ENCODE measurements around the gene INAFM1.
"Not testable (repeated sequence)": the region's sequence is repeated elsewhere in the genome, so short reads cannot be mapped to it uniquely, and the experiment has no call there.

INAFM1 gene

DNA sequence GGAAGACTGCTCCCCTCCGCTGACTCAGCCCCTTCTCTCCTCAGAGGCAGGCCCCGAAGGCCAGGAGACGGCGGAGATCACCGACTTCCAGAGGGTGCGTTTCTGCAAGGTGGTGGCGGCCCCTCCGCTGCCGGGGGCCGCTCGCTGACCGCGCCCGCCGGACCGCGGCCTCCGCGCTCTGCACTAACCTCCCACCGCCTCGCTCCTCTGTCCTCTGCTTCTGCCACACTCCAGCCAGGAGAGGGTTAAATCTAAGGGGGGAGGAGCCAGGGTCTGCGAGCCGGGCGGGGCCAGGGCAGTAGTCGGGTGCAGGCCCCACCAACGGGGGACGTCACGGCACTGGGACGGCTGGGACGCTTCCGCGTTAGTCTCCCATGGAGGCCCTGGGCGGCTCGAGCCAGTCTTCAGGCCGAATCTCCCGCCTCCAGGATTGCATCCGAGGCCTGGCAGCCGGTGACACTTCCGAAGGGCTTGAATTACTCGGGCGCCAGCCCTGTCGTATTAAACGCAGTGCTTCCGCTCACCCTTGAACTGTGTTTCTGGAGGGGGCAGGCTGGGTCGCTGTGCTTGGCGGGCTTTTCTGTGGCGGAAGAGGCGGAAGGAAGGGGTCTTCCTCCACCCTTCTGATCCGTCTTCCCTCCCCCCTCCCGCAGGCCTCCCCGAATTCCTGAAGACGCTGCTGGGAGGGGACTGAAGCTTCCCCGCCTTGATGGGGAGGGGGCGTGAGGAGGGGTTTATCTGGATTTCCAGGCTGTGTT is 1.2 kb upstream of the INAFM1 start:
- H3K27ac ChIP-seq: peak overlapping the region; percentile 99
- TF ChIP-seq, protein P1, sequence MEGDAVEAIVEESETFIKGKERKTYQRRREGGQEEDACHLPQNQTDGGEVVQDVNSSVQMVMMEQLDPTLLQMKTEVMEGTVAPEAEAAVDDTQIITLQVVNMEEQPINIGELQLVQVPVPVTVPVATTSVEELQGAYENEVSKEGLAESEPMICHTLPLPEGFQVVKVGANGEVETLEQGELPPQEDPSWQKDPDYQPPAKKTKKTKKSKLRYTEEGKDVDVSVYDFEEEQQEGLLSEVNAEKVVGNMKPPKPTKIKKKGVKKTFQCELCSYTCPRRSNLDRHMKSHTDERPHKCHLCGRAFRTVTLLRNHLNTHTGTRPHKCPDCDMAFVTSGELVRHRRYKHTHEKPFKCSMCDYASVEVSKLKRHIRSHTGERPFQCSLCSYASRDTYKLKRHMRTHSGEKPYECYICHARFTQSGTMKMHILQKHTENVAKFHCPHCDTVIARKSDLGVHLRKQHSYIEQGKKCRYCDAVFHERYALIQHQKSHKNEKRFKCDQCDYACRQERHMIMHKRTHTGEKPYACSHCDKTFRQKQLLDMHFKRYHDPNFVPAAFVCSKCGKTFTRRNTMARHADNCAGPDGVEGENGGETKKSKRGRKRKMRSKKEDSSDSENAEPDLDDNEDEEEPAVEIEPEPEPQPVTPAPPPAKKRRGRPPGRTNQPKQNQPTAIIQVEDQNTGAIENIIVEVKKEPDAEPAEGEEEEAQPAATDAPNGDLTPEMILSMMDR (conservative IDR thresholded peaks at IDR 0.05; ENCODE audit: low read depth): no peak
- CTCF ChIA-PET: no interaction called here
- peak; percentile 85 for DNase-seq (ENCODE audit: low spot score)
- POLR2A ChIA-PET (ENCODE audit: low non-redundant PET): interaction anchor here (0.6 to 1.1 kb wide), 4 partner anchors 16 to 407 kb away, joined by 3 to 8 read pairs (median 5); partner anchors contain the start of gene CCDC9

DNA sequence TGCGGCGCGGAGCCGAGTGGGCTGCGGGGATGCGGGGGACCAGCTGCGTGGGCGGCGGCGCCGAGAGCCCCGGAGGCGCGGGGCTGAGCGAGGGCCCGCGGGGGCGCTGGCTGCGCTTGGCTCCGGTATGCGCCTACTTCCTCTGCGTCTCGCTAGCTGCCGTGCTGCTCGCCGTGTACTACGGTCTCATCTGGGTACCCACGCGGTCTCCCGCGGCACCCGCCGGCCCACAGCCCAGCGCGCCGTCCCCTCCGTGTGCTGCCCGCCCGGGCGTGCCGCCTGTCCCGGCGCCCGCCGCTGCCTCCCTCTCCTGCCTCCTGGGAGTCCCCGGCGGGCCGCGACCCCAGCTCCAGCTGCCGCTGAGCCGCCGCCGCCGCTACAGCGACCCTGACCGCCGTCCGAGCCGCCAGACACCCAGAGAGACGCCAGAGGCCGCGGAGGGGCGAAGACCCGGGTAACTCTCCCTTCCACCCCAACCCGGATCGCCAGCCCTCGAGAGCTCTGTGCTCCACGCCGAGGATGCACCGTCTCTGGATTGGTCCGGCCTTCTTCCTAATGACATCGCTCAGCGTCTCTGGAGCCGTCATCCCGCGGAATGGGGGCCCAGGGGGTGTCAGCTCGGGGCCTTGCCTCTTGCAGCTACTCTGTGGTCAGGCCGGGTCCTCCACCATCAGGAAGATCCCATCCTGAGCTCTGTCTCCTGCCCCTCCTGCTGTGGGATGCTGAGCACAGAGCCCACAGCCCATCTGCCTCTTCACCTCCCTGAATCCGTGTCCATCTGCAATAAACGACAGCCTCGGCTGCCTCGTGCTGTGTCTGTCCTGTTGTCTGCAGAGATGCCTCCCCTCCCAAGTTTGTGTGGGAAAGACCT is 441 bp downstream of the INAFM1 start:
- no peak for DNase-seq (ENCODE audit: low spot score)
- TF ChIP-seq, protein P1 (conservative IDR thresholded peaks at IDR 0.05; ENCODE audit: low read depth): no peak
- POLR2A ChIA-PET (ENCODE audit: low non-redundant PET): interaction anchor here (0.8 kb wide), 1 partner anchor 49 kb away, joined by 6 read pairs; no protein-coding TSS in a partner anchor
- H3K27ac ChIP-seq: peak overlapping the region; percentile 99
- CTCF ChIA-PET: interaction anchor here (0.6 to 2.2 kb wide), 4 partner anchors 10 to 530 kb away, joined by 3 to 11 read pairs (median 3); no protein-coding TSS in a partner anchor

DNA sequence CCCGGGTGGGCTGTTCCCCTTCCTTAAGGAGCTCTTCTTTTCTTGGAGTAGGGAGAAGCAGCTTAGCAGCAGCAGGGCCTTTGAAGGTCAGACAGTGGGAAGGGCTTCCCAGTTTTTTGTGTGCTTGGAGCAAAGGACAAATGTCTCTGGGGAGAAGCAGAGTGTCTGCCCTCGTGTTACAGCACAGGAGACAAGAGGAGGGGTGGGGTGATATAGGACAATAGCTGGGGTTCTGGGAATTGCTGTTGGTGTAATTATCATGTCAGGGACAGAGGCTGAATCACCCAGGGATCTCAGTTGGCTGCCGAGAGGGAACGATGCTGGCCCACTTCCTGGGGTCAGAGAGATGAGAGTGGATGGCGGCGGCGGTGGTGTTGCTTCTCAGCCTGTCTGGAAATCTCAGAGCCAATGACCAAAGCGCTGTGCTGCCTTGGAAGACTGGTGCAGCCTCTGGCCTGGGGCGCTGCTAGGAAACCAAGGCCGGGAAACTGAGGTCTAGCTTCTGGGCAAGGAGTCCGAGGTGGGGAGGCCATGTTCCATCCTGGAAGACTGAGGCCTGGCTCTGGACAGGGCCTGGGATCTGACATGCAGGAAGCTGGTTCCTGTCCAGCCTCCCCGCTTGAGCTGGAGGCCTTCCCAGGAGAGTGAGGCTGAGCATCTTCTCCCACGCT is 1.2 kb downstream of the INAFM1 start:
- H3K27ac ChIP-seq: peak overlapping the region; percentile 99
- ChIA-PET POLR2A (ENCODE audit: low non-redundant PET) (no interaction called here), CTCF (interaction anchor here (0.6 to 2.2 kb wide), 4 partner anchors 9 to 531 kb away, joined by 3 to 11 read pairs (median 3); no protein-coding TSS in a partner anchor)
- TF ChIP-seq, protein P1 (conservative IDR thresholded peaks at IDR 0.05; ENCODE audit: low read depth): no peak
- no peak for DNase-seq (ENCODE audit: low spot score)

DNA sequence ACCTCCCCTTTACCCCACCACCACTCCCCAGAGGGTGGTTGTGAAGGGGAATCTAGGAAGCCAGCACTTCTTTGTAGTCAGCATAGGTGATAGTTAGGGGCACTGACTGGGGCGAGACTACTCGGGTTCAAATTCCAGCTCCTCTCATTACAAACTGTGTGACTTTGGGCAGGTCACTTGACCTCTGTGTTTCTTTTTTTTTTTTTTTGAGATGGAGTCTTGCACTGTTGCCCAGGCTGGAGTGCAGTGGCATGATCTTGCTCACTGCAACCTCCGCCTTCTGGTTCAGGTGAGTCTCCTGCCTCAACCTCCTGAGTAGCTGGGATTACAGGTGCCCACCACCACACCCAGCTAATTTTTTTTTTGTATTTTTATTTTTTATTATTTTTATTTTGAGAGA is 1.8 kb downstream of the INAFM1 start:
- H3K27ac ChIP-seq: peak overlapping the region; percentile 99
- POLR2A ChIA-PET (ENCODE audit: low non-redundant PET): interaction anchor here (0.6 kb wide), 1 partner anchor 119 kb away, joined by 5 read pairs; no protein-coding TSS in a partner anchor
- CTCF ChIA-PET: interaction anchor here (0.6 to 2.2 kb wide), 2 partner anchors 8 to 18 kb away, joined by 3 to 11 read pairs; no protein-coding TSS in a partner anchor
- DNase-seq (ENCODE audit: low spot score): not testable (repeated sequence)

DNA sequence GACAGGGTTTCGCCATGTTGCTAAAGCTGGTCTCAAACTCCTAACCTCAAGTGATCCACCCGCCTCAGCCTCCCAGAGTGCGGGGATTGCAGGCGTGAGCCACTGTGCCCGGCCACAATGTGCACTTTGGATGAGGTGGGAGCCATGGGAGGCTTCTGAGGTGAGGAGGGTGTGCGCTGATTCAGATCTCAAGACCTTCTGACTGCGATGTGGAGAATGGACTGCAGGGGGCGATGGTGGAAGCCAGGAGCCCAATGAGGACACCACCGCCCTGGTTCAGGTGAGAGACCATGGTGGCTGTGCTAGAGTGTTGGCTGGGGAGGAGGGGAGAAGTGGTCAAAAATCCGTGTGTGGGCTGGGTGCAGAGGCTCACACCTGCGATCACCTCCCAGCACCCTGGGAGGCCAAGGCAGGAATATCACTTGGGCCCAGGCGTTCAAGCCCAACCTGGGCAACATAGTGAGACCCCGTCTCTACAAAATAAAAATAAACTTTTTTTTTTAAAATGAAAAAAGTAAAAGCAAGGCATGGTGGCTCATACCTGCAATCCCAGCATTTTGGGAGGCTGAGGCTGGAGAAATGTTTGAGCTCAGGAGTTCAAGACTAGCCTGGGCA is 5.6 kb downstream of the INAFM1 start:
- peak overlapping the region; percentile 58 for H3K27ac ChIP-seq
- TF ChIP-seq, protein P1 (conservative IDR thresholded peaks at IDR 0.05; ENCODE audit: low read depth): peak; percentile 29
- DNase-seq (ENCODE audit: low spot score): no peak
- CTCF ChIA-PET: interaction anchor here (0.7 kb wide), 2 partner anchors 18 to 69 kb away, joined by 3 to 4 read pairs; no protein-coding TSS in a partner anchor
- POLR2A ChIA-PET (ENCODE audit: low non-redundant PET): no interaction called here

DNA sequence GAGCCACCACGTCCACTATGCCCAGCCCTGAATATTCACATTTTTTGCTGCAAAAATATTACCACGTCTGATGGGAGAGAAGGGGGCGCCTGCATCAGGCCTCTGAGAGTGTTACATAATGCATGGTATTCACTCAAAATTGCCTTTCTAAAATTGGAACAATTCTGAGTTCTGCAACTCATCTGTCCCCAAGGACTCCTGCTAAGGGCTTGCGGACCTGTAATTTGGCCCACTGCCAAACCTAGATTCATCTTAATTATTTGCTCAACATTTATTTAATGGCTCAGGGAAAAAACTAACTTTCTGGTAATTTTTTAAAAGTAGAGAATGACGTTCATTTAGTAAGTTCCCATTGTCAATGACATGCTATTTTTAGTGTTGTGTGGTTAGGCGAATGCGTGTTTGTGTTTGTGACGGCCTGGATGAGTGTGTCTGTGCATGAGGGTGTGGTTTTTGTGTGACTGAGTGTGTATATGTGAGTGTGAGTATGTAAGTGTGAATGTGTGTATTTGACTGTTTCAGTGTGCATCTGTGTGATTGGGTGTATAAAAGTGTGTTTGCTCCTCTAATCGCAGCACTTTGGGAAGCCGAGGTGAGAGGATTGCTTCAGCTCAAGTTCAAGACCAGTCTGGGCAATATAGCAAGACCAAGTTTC is 8.8 kb downstream of the INAFM1 start:
- DNase-seq (ENCODE audit: low spot score): no peak
- ChIA-PET CTCF (interaction anchor here (1.9 kb wide), 1 partner anchor 8 kb away, joined by 11 read pairs; the partner anchor contains the start of gene INAFM1), POLR2A (ENCODE audit: low non-redundant PET) (no interaction called here)
- TF ChIP-seq, protein P1 (conservative IDR thresholded peaks at IDR 0.05; ENCODE audit: low read depth): no peak
- H3K27ac ChIP-seq: no peak overlapping the region

Data from RWPE1 (cell line).